Measurements from ENCODE around the gene ST3GAL2. TPM values are rescaled to one million over a fixed set of nuclear protein-coding genes. Genes with fewer than 3 reads are reported as not detected.

ST3GAL2 gene
- total RNA-seq, 1 donor from 2014 or later, result 67.6 TPM

DNA sequence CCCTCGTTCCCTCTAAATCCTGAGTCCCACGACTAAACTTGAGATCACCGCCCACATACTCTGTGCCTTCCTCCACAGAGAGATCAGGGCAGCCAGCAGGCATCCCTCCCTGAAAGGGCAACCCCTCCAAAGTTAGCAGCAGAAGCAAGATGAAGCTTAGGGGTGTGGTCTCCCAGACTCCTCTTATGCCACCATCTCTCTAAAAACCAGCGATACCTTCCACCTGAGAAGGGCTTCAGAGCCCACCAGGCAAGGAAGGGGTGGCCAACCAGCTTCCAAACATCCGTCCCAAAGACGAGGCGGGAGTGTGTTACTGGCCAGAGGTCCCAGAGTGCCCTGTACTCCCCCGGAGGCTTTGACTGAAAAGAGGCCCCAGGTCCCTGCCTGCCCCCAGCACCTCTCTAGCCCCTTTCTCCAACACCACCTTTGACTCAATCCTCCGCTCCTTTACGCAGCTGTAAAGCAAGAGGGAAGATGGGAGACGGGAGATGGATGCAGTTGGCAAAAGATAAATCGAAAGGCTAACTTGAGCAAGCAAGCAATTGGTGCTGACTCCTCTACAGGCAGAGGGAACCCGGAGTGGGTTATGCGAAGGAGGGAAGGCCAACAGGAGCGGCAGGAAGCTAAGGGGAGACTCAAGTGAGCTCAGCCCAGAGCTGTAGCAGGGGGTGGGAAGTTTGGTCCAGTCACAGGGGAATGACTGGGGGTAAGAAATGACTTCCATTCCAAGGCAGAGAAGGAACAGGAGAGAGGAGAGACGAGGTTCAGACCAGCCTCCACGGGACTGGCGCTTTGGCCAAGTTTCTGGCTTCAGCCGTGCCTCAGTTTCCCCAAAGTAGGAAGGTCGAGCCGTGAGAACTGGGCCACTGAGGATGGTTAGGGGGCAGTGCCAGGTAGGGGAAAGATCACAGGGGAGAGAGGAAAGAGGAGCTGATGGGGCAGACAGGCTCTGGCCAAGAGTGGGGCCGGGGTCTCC is 1.0 kb downstream of the ST3GAL2 start:
- TF ChIP-seq, protein P1, sequence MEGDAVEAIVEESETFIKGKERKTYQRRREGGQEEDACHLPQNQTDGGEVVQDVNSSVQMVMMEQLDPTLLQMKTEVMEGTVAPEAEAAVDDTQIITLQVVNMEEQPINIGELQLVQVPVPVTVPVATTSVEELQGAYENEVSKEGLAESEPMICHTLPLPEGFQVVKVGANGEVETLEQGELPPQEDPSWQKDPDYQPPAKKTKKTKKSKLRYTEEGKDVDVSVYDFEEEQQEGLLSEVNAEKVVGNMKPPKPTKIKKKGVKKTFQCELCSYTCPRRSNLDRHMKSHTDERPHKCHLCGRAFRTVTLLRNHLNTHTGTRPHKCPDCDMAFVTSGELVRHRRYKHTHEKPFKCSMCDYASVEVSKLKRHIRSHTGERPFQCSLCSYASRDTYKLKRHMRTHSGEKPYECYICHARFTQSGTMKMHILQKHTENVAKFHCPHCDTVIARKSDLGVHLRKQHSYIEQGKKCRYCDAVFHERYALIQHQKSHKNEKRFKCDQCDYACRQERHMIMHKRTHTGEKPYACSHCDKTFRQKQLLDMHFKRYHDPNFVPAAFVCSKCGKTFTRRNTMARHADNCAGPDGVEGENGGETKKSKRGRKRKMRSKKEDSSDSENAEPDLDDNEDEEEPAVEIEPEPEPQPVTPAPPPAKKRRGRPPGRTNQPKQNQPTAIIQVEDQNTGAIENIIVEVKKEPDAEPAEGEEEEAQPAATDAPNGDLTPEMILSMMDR (IDR thresholded peaks at IDR 0.05), result no peak

DNA sequence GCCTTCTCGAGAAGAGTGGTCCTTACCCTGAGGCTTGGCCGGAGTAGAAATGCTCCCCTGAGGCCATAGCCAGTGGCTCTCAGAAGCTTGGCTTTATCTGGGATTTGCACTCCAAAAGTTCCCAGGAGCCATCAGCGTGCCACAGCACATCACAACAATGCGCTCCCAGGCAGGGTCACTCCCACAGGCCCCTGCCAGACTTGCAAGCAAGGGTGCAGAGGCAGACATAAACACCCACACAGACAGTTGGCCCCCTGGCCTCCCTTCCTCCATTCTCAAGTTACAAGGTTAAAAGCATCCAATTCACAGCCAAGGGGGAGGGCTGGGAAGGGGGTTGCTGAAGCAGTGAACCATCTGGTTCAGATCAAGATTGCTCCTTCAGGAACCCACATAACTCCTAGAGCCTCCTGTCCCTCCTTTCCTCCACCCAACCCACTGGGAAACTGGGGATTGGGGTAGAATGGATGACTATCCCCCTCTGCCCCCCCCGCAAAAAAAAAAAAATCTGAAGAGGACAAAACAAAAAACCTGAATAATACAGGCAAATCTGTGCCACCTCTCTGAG is 1.8 kb downstream of the ST3GAL2 start:
- Mint-ChIP-seq H3K27ac (ENCODE audit: unreplicated experiment) (peak overlapping the region; percentile 98), H3K9me3 (ENCODE audit: unreplicated experiment) (no peaks in the 10 kb centered on the region), H3K36me3 (ENCODE audit: unreplicated experiment) (peaks cover 10% of the 10 kb centered on the region), H3K27me3 (ENCODE audit: unreplicated experiment) (no peaks in the 10 kb centered on the region), H3K4me1 (ENCODE audit: unreplicated experiment) (peaks cover 62% of the 10 kb centered on the region), H3K4me3 (ENCODE audit: unreplicated experiment) (peak overlapping the region; percentile 99)
- peak; percentile 87 for DNase-seq (ENCODE audit: extremely low spot score, unreplicated experiment)
- TF ChIP-seq, protein P1 (IDR thresholded peaks at IDR 0.05), result no peak

More for the DNA sequence above, 1.0 kb downstream of the ST3GAL2 start:
- DNase-seq (ENCODE audit: extremely low spot score, unreplicated experiment), result no peak
- H3K36me3 Mint-ChIP-seq (ENCODE audit: unreplicated experiment), result peaks cover 10% of the 10 kb centered on the region
- peak overlapping the region; percentile 99 for H3K4me3 Mint-ChIP-seq (ENCODE audit: unreplicated experiment)
- peaks cover 54% of the 10 kb centered on the region for H3K4me1 Mint-ChIP-seq (ENCODE audit: unreplicated experiment)
- no peaks in the 10 kb centered on the region for H3K27me3 Mint-ChIP-seq (ENCODE audit: unreplicated experiment)
- H3K27ac Mint-ChIP-seq (ENCODE audit: unreplicated experiment), result peak overlapping the region; percentile 98
- no peaks in the 10 kb centered on the region for H3K9me3 Mint-ChIP-seq (ENCODE audit: unreplicated experiment)

DNA sequence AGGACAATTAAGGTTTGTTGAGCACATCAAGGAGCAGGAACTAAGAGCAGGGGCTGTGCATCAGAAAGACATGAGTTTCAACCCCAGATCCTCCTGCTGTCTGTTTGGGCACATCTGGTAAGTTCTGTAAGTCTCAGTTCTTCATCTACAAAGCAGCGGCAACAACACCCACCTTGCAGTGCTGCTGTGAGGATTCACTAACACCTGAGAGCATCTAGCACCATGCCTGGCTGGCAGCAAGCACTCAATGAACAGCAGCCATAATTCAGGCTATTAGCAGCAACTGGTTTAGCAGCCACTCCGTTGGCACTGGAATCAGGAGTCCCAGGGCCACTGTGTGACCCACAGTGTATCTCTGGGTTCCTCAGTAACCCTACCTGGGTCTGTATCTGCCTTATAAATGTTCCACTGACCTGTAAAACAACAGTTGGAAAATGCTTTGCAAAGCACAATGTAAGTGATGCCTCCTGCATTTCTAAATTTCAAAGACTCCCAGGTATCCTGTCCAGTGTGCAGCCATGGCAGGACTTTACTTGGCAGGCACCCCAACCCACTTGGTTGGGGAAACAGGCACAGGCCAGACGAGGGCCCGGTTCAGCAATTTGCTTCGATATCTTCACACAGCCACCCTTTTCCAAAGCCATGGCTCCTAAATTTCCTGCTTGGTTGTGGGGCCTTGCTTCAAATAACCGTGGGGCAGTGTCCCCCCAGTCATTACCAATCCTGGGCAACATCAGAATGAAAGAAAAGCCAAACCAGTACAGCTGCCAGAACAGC is 4.2 kb downstream of the ST3GAL2 start:
- Mint-ChIP-seq H3K36me3 (ENCODE audit: unreplicated experiment) (peaks cover 10% of the 10 kb centered on the region), H3K27ac (ENCODE audit: unreplicated experiment) (peak overlapping the region; percentile 93), H3K27me3 (ENCODE audit: unreplicated experiment) (no peaks in the 10 kb centered on the region), H3K4me1 (ENCODE audit: unreplicated experiment) (peaks cover 79% of the 10 kb centered on the region), H3K9me3 (ENCODE audit: unreplicated experiment) (no peaks in the 10 kb centered on the region), H3K4me3 (ENCODE audit: unreplicated experiment) (peak overlapping the region; percentile 14)
- no peak for DNase-seq (ENCODE audit: extremely low spot score, unreplicated experiment)
- TF ChIP-seq, protein P1 (IDR thresholded peaks at IDR 0.05), result no peak

DNA sequence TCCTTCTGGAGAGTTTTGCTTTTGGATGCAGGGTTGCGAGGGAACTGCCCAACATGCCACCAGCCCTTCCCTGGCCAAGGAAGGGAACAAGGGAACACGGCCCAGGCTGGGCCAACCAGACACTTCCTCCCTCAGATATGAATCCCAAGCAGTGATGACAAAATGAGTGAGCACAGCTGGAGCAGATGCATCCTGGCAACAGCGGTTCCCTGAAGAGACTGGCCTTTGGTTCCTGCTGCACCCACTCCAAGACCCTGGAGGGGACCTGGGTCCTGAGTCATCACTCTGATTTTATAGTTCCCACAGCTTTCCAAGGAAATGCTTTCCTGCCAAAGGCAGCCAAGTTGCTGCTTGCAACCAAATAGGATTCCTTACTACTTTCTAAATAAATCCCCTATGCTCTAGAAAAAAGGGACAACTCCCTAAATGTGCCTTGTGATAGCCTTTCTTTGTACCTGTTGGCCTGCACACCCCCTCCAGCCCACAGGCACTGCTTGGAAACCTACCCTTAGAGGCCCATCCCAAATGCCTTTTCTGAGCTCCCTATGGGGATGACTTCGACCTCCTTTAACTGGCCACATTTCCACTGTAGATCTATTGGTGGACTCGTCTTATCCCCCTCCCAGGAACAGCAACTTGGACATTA is 5.3 kb downstream of the ST3GAL2 start:
- peaks cover 10% of the 10 kb centered on the region for H3K36me3 Mint-ChIP-seq (ENCODE audit: unreplicated experiment)
- H3K4me1 Mint-ChIP-seq (ENCODE audit: unreplicated experiment), result peaks cover 83% of the 10 kb centered on the region
- peak overlapping the region; percentile 45 for H3K4me3 Mint-ChIP-seq (ENCODE audit: unreplicated experiment)
- DNase-seq (ENCODE audit: extremely low spot score, unreplicated experiment), result no peak
- TF ChIP-seq, protein P1 (IDR thresholded peaks at IDR 0.05), result no peak
- H3K27me3 Mint-ChIP-seq (ENCODE audit: unreplicated experiment), result no peaks in the 10 kb centered on the region
- H3K9me3 Mint-ChIP-seq (ENCODE audit: unreplicated experiment), result no peaks in the 10 kb centered on the region
- H3K27ac Mint-ChIP-seq (ENCODE audit: unreplicated experiment), result peak overlapping the region; percentile 93
